BJ (cell line): Measurements from ENCODE around the gene NAPA. TPM values are rescaled to one million over a fixed set of nuclear protein-coding genes. Genes with fewer than 3 reads are reported as not detected.

Experiments used
- CTCF ChIA-PET: fragments of 350-600 bp; formaldehyde crosslinking; extraction: SDS; loops from one replicate; lab custom pipeline; 2021; ENCODE audit warnings: antibody characterized with exemption, inconsistent platforms; lab: Yijun Ruan, JAX
- POLR2A ChIA-PET: fragments of 300-600 bp; sonication (Branson Sonifier 250); formaldehyde crosslinking; extraction: SDS; loops from one replicate; lab custom pipeline; 2021; ENCODE audit warnings: antibody characterized with exemption; lab: Charles Lee
- DNase-seq: peaks from one replicate; pipeline ENCODE4 v3.0.0-alpha.2; 2011; ENCODE audit warnings: low read depth
- H3K27me3 ChIP-seq: 2 replicates; pipeline ENCODE4 v1.6.0; 2011; ENCODE audit warnings: low read length; ENCODE audit not compliant: control insufficient read depth, insufficient read depth
- H3K36me3 ChIP-seq: 2 replicates; pipeline ENCODE4 v1.5.1; 2011; ENCODE audit warnings: low read length; ENCODE audit not compliant: control insufficient read depth, insufficient read depth
- H3K4me3 ChIP-seq: 2 replicates; pipeline ENCODE4 v1.5.1; 2011; ENCODE audit warnings: low read depth, mild to moderate bottlenecking, control low read depth, low read length
- CTCF ChIP-seq: IDR thresholded peaks from 2 replicates; pipeline ENCODE4 v1.5.1; 2011; ENCODE audit warnings: low read depth, mild to moderate bottlenecking, control low read depth, inconsistent platforms, low read length, moderate library complexity; ENCODE audit not compliant: insufficient read depth
- polyA plus RNA-seq: library from polyadenylated mRNA; depleted of rRNA; stranded (reverse); fragments of >200 nt; gene quantifications from 2 replicates; pipeline ENCODE4 v1.2.3, GENCODE V29; 2011

Gene NAPA
- polyA plus RNA-seq, 1 experiment = 203 TPM

- peak overlapping the region; percentile 90 for H3K4me3 ChIP-seq
Observed at GRCh38 chr19:47483200-47483599, 31.7 kb downstream of the NAPA start.

GRCh38 chr19:47481460-47482052 is 33.3 kb downstream of the NAPA start:
- POLR2A ChIA-PET = no interaction called here
- TF ChIP-seq CTCF = no peak
- Histone ChIP-seq H3K36me3 (no peaks in the 10 kb centered on the region), H3K4me3 (no peak overlapping the region), H3K27me3 (no peaks in the 10 kb centered on the region)
- DNase-seq = no peak
- CTCF ChIA-PET = no interaction called here

More at GRCh38 chr19:47483200-47483599, 31.7 kb downstream of the NAPA start:
- no peak for DNase-seq
- Histone ChIP-seq H3K36me3 (peaks cover 1% of the 10 kb centered on the region; the same call in 1 of the 2 replicates), H3K27me3 (no peaks in the 10 kb centered on the region)
- CTCF ChIA-PET = interaction anchor here (1.0 to 4.9 kb wide), 24 partner anchors 8 to 222 kb away, joined by 3 to 48 read pairs (median 6); partner anchors contain the start of genes NAPA and SLC8A2
- TF ChIP-seq CTCF = no peak
- POLR2A ChIA-PET = no interaction called here

GRCh38 chr19:47480658-47481057 is 34.2 kb downstream of the NAPA start:
- CTCF ChIA-PET = no interaction called here

GRCh38 chr19:47479701-47480503 is 35.0 kb downstream of the NAPA start:
- ChIA-PET CTCF (interaction anchor here (1.0 kb wide), 1 partner anchor 218 kb away, joined by 4 read pairs; no protein-coding TSS in a partner anchor), POLR2A (interaction anchor here (0.6 kb wide), 1 partner anchor 41 kb away, joined by 3 read pairs; no protein-coding TSS in a partner anchor)
- Histone ChIP-seq H3K36me3 (no peaks in the 10 kb centered on the region), H3K4me3 (peak overlapping the region; percentile 16), H3K27me3 (no peaks in the 10 kb centered on the region)
- DNase-seq = no peak
- no peak for TF ChIP-seq CTCF

More at GRCh38 chr19:47480658-47481057, 34.2 kb downstream of the NAPA start:
- DNase-seq = no peak
- H3K27me3 ChIP-seq = no peaks in the 10 kb centered on the region
- H3K36me3 ChIP-seq = no peaks in the 10 kb centered on the region
- H3K4me3 ChIP-seq = no peak overlapping the region
- POLR2A ChIA-PET = no interaction called here
- TF ChIP-seq CTCF = no peak

GRCh38 chr19:47476438-47476972 is 38.4 kb downstream of the NAPA start:
- no peaks in the 10 kb centered on the region for H3K36me3 ChIP-seq
- CTCF ChIA-PET = interaction anchor here (2.7 kb wide), 1 partner anchor 7 kb away, joined by 19 read pairs; the partner anchor contains the start of gene KPTN
- POLR2A ChIA-PET = no interaction called here
- no peak for TF ChIP-seq CTCF
- DNase-seq = no peak
- H3K27me3 ChIP-seq = peaks cover under 1% of the 10 kb centered on the region
- H3K4me3 ChIP-seq = no peak overlapping the region
